Keratinocyte (primary cell): Measurements from ENCODE around the gene ATP5F1D. TPM values are rescaled to one million over a fixed set of nuclear protein-coding genes. Genes with fewer than 3 reads are reported as not detected.

Experiments
- DNase-seq: peaks from one replicate; pipeline ENCODE4 v3.0.0-alpha.2; 2011; ENCODE audit warnings: low read depth, missing footprints, low spot score
- FAIRE-seq: peaks from 2 replicates; lab custom pipeline; 2011; peaks lifted over from hg19 to GRCh38; lab: Jason Lieb, UNC
- H2AFZ ChIP-seq: 2 replicates; pipeline ENCODE4 v1.6.0; 2012; ENCODE audit warnings: low read length, control low read depth, inconsistent platforms; ENCODE audit not compliant: control insufficient read depth
- H3K27ac ChIP-seq: 2 replicates; pipeline ENCODE4 v1.5.1; 2011; ENCODE audit warnings: low read length; ENCODE audit not compliant: control insufficient read depth, insufficient read depth
- H3K27me3 ChIP-seq: 3 replicates; pipeline ENCODE4 v1.6.0; 2011; ENCODE audit warnings: low read length; ENCODE audit not compliant: control insufficient read depth, insufficient read depth; ENCODE audit errors: extremely low read depth
- H3K36me3 ChIP-seq, 2 experiments: 2 replicates in 1 of 2; 3 replicates in 1 of 2; pipeline ENCODE4 v1.5.1; 2011; ENCODE audit warnings: low read length in 2 of 2, mild to moderate bottlenecking in 1 of 2; ENCODE audit not compliant: control insufficient read depth in 2 of 2, insufficient read depth in 2 of 2; ENCODE audit errors: extremely low read depth in 1 of 2
- H3K4me1 ChIP-seq: 3 replicates; pipeline ENCODE4 v1.5.1; 2011; ENCODE audit warnings: low read length; ENCODE audit not compliant: control insufficient read depth, insufficient read depth; ENCODE audit errors: extremely low read depth
- H3K4me2 ChIP-seq: 3 replicates; pipeline ENCODE4 v1.6.0; 2011; ENCODE audit warnings: low read depth, low read length; ENCODE audit not compliant: control insufficient read depth, insufficient read depth; ENCODE audit errors: extremely low read depth
- H3K4me3 ChIP-seq, 3 experiments: fragments of 200-600 bp in 1 of 3; sonication (generic) in 1 of 3; 2 replicates in 2 of 3; 3 replicates in 1 of 3; pipeline ENCODE4 v1.5.1; 2011 to 2016; ENCODE audit warnings: low read length in 3 of 3, mild to moderate bottlenecking in 3 of 3, control low read depth in 2 of 3, inconsistent platforms in 1 of 3, low read depth in 1 of 3, mixed read lengths in 1 of 3, mixed run types in 1 of 3, moderate library complexity in 1 of 3; ENCODE audit not compliant: control insufficient read depth in 2 of 3, insufficient read depth in 2 of 3; ENCODE audit errors: extremely low read depth in 1 of 3
- H3K79me2 ChIP-seq: 2 replicates; pipeline ENCODE4 v1.6.0; 2012; ENCODE audit warnings: low read length; ENCODE audit not compliant: control insufficient read depth, insufficient read depth
- H3K9ac ChIP-seq: 3 replicates; pipeline ENCODE4 v1.6.0; 2011; ENCODE audit warnings: low read length; ENCODE audit not compliant: control insufficient read depth, insufficient read depth; ENCODE audit errors: extremely low read depth
- H3K9me1 ChIP-seq: 3 replicates; pipeline ENCODE4 v1.6.0; 2011; ENCODE audit warnings: low read length; ENCODE audit not compliant: control insufficient read depth, insufficient read depth; ENCODE audit errors: extremely low read depth
- H3K9me3 ChIP-seq: 2 replicates; pipeline ENCODE4 v1.5.1; 2012; ENCODE audit warnings: low read depth, low read length; ENCODE audit not compliant: control insufficient read depth
- H4K20me1 ChIP-seq: 3 replicates; pipeline ENCODE4 v1.6.0; 2011; ENCODE audit warnings: low read length; ENCODE audit not compliant: control insufficient read depth, insufficient read depth; ENCODE audit errors: extremely low read depth
- CTCF ChIP-seq, 3 experiments: IDR thresholded peaks in 1 of 3; conservative IDR thresholded peaks in 1 of 3; optimal IDR thresholded peaks in 1 of 3; 2 replicates in 2 of 3; 3 replicates in 1 of 3; pipeline versions ENCODE3 to v1.5.1; 2011; ENCODE audit warnings: low read length in 3 of 3, mild to moderate bottlenecking in 3 of 3, moderate library complexity in 2 of 3, control low read depth in 1 of 3, inconsistent platforms in 1 of 3; ENCODE audit not compliant: insufficient read depth in 2 of 3; ENCODE audit errors: extremely low read depth in 1 of 3
- EZH2 ChIP-seq: IDR thresholded peaks from one replicate; pipeline ENCODE4 v1.6.1; 2012; ENCODE audit warnings: inconsistent platforms, mild to moderate bottlenecking, low read length, moderate library complexity
- dilution Hi-C: fragments of 300-500 bp; cut with MboI; formaldehyde crosslinking; loops from one replicate; pipeline ENCODE4 v1.7.0; 2020; ENCODE audit warnings: low sequenced_read_pairs; ENCODE audit not compliant: extremely low pct_ligation_motif_present
- polyA plus RNA-seq, 5 experiments: library from polyadenylated mRNA; depleted of rRNA in 3 of 5; stranded (reverse) in 3 of 5; stranded (forward) in 1 of 5; unstranded in 1 of 5; fragments of >200 nt; gene quantifications; 1 replicate in 1 of 5; 2 replicates in 3 of 5; 3 replicates in 1 of 5; pipeline versions ENCODE4 v1.2.1 to v1.2.3, GENCODE V29; 2011 to 2012; ENCODE audit warnings: missing spikeins in 2 of 5, low read depth in 1 of 5, low replicate concordance in 1 of 5

Gene ATP5F1D
- polyA plus RNA-seq, 1 donor (not counting 4 experiments of a cell fraction or from before 2014, with no cell fraction given): 51.3 TPM

GRCh38 chr19:1274852-1275259 lies 33.3 kb downstream of the ATP5F1D start:
- dilution Hi-C loops: no loop called here
- Histone ChIP-seq H3K9me3 (no peaks in the 10 kb centered on the region), H3K9ac (peak overlapping the region; percentile 90), H3K9me1 (no peaks in the 10 kb centered on the region), H4K20me1 (peaks cover 6% of the 10 kb centered on the region), H3K4me3 (peak overlapping the region; percentile 65 to 69 (median 67)), H3K4me2 (peak overlapping the region; percentile 87), H3K36me3 (peaks cover 34 to 51% of the 10 kb centered on the region in 2 experiments), H3K79me2 (peaks cover 55% of the 10 kb centered on the region), H3K4me1 (peaks cover 46% of the 10 kb centered on the region), H3K27ac (peak overlapping the region; percentile 90), H2AFZ (no peak overlapping the region), H3K27me3 (no peaks in the 10 kb centered on the region)
- no peak for TF ChIP-seq CTCF (optimal IDR thresholded peaks at IDR 0.05 in 1 of 3, IDR thresholded peaks at IDR 0.05 in 1 of 3, conservative IDR thresholded peaks at IDR 0.05 in 1 of 3; ENCODE audit: extremely low read depth in 1 of 3, insufficient read depth in 2 of 3, low read length in 3 of 3)
- TF ChIP-seq EZH2: no peak
- FAIRE-seq (no peak), DNase-seq (no peak)

- Histone ChIP-seq H3K27me3 (no peaks in the 10 kb centered on the region), H3K9me1 (no peaks in the 10 kb centered on the region), H3K36me3 (peaks cover 36 to 55% of the 10 kb centered on the region in 2 experiments), H2AFZ (peak within 1 kb of the TSS; percentile 53), H4K20me1 (peaks cover 10% of the 10 kb centered on the region), H3K4me2 (peak within 1 kb of the TSS; percentile 94), H3K9me3 (no peaks in the 10 kb centered on the region), H3K27ac (peak within 1 kb of the TSS; percentile 90), H3K79me2 (peaks cover 50% of the 10 kb centered on the region), H3K9ac (peak within 1 kb of the TSS; percentile 90), H3K4me1 (peaks cover 40% of the 10 kb centered on the region), H3K4me3 (peak within 1 kb of the TSS; percentile 69 to 84 (median 80))
- peak; percentile 26 for FAIRE-seq
- no peak for TF ChIP-seq EZH2
- TF ChIP-seq CTCF (optimal IDR thresholded peaks at IDR 0.05 in 1 of 3, IDR thresholded peaks at IDR 0.05 in 1 of 3, conservative IDR thresholded peaks at IDR 0.05 in 1 of 3; ENCODE audit: extremely low read depth in 1 of 3, insufficient read depth in 2 of 3, low read length in 3 of 3): peak in 1 of 3 experiments; percentile 6
- DNase-seq: no peak
- dilution Hi-C loops: no loop called here
These were observed 33.9 kb downstream of the ATP5F1D start, which contains the start of gene FAM174C for GRCh38 chr19:1275260-1275975. TSS of gene FAM174C (plus strand) at chr19:1275530. CDS start at chr19:1275550, 20 bp downstream.
